ENCODE results near the gene SPATA19. TPM values are rescaled to one million over a fixed set of nuclear protein-coding genes. Genes with fewer than 3 reads are reported as not detected.

SPATA19 gene
- total RNA-seq, 1 donor from 2014 or later, result not detected

- no peak for DNase-seq
Observed at GRCh38 chr11:133818302-133818701, 27.0 kb downstream of the SPATA19 start.

- no peak for DNase-seq
Observed at GRCh38 chr11:133817449-133817848, 27.9 kb downstream of the SPATA19 start.

DNA sequence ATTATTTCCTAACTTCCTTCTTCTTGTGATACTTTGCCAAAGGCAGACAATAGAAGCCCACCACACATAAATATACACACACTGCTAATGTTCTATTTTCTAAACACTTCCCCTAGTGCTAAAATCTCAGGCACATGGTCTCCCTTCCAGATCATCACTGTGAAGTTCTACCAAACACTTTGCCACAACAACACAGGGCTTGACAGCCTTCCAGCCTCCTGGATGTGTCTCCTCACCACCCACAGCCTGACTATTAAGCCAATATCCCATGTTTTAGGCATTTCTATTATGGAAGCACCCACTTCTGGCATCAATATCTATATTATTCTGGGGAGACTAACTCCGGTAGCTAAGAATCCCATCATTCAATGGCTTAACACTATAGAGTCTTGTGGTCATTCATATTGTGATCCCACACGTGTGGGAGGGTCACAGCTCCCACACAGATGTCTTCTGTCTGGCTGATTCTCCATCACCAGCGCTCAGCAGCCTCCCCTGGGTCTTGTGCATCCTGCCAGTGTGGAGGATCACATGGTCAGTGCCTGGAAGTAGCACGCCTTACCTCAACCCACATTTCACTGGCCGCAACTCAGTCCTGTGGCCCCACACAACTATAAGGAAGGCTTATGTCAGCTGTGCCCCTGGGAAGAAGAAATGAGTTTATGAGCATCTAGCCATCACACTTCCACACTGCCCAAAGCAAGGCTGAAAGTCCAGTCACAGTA is 29.0 kb downstream of the SPATA19 start:
- DNase-seq, result no peak

GRCh38 chr11:133815636-133816035 is 29.7 kb downstream of the SPATA19 start:
- DNase-seq, result no peak

DNA sequence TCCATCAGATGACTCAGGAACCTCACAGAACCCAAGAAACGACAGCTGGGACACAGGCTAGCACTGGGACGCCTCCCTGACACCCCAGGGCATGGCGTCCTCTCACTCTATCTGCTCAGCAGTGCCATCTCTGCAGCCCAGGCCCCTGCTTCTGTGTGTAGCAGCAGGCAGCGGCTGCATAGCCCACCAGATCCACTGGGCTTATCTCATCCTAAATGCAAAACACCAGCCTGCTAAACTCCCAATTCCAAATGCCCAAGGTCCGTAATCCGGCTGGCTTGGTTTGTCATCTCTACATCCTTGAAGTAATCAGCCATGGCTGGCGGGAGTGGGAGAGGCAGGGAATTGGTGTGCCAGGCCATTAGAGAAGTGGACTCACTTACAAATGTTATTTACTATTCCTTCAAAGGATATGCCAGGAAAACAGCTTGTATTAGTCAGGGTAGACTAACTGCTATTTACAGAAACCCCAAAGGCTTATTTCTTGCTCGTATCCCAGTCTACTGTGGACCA is 30.7 kb downstream of the SPATA19 start:
- no peak for DNase-seq

GRCh38 chr11:133811850-133812685 is 33.2 kb downstream of the SPATA19 start:
- DNase-seq, result no peak

DNA sequence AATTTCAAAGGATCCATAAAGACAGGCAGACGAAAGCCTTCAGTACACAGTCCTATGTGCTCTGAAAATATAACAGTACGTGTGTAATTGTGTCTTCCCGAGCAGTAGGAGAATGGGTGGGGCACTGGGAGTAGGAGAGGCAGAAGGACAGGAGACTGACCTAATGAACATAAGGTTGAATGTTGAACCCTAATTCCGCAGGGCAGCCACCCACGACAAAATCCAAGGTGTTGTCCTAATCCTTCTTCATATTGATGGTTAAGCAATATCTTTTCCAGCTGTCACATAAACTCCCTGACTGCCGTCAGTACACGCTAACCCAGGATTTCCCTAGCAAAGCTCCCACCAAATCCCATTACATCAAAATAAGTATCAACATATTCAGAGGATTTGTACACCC is 34.5 kb downstream of the SPATA19 start:
- no peak for DNase-seq

DNA sequence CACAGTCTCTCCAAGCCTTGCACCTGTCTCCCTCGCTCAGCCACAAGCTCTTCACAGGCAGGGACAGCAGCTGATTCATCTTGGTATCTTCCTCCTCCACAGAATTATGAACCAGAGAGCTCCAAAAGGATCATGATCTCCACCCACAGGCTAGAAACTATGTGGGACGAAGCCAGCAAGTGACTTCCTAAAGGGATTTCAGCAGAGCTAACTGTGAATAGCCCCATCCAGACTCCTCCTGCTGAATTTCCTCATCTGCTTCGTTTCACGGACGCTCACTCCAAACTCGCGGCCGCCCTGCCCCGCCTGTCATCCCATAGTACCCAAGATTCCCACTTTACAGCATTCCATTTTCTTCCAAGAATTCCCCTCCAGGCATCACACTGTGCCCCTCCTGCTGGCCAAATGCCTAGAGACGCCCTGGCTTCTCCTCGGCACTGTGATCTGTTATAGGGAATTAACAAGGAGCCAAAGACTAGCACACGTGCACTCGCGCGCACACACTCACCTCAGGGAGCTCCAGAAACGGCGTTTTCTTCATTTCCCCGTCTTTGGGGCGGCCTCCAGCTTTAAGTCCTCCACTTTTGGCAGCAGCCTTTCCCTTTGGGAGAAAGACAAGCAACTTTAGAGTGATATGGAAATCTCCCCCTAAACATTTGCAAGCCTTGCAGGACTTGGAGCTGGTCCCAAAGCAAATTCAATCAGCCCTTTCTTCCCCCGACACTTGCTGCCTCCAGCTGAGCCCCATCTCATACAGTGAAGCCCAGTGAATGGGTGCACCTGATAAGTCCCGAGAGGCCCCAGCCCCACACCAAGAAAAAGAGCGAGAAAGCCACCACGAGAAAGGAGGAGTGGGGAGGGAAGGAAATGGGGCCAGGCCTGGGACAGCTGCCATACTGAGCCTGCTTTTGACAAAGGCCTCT is 35.5 kb downstream of the SPATA19 start:
- DNase-seq, result peak; percentile 23

- DNase-seq, result no peak
Observed at GRCh38 chr11:133808393-133809140, 36.7 kb downstream of the SPATA19 start.

GRCh38 chr11:133803026-133803425 is 42.3 kb downstream of the SPATA19 start:
- DNase-seq, result no peak

DNA sequence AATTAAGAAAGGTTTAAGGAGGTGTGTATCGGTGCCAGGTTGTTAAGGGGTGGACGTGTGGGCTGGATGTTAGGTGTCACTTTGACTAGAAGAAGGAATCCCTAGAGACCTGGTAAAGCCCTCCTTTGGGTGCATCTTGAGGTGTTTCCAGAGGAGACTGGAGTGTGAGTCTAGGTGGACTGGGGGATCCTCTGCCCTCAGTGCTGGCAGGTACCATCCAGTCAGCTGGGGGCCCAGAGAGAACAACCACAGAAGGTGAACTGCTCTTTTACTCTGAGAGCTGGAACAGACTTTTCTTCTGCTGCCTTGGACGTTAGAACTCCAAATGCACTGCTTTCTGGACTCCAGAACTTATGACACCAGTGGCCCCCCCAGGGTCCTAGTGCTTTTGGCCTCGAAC is 44.0 kb downstream of the SPATA19 start:
- no peak for DNase-seq

DNA sequence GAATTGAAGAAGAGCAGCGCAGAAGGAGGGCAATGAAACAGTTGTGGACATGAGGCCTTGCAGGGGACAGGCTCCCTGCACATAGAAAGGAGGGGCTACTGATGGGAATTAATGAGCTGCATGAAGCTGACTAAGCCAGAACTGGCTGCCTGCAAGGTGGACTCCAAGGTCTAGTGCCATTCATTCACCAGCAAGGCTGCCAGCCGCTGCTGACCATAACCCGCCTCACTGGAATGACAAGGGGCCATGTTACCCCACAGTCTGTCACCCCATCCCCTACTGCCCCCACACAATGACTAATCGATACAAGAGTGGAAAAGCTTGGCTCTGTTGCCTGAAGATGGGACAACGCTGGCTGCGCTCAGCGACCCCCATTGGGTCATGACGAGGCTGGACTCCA is 44.6 kb downstream of the SPATA19 start:
- DNase-seq, result no peak

DNA sequence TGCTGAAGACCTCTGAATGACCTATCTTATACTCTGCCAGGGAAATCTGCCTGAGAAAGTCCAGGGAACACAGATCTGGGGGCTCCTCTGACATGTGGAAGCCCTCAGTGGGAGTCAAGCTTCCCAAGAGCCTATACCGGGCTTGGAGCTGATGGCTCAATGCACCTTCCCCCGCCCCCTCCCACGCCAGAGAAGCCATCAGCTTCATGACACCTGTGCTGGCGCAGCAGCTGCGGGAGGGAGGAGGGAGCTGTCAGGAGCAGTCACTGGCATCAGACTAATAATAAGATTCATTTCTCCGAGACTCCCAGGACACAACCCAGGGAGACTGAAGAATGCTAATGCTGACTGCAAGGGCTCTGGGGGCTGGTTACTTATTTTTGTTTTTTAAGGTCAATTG is 47.8 kb downstream of the SPATA19 start:
- no peak for DNase-seq

GRCh38 chr11:133796043-133796795 is 49.1 kb downstream of the SPATA19 start:
- DNase-seq, result no peak

DNA sequence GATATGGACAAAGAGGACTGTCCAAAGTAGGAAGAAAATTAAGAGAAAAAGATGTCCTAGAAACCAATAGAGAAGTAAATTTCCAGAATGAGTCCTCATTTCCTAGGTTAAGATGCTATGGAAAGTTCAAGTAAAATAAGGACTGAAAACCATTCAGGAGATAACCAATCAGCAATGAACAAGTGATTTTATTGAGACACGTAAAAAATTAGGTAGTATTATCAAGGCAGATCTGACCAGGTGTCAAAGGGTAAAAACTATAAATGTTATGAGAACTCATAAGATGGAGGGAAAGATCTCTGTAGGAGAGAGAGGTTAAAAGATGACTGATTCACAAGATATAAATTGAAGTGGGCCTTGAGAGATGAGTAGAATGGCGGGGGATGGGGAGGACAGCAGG is 50.2 kb downstream of the SPATA19 start:
- DNase-seq, result no peak

- no peak for DNase-seq
Observed at GRCh38 chr11:133794205-133794604, 51.1 kb downstream of the SPATA19 start.

GRCh38 chr11:133793271-133794035 is 51.9 kb downstream of the SPATA19 start:
- DNase-seq, result no peak

DNA sequence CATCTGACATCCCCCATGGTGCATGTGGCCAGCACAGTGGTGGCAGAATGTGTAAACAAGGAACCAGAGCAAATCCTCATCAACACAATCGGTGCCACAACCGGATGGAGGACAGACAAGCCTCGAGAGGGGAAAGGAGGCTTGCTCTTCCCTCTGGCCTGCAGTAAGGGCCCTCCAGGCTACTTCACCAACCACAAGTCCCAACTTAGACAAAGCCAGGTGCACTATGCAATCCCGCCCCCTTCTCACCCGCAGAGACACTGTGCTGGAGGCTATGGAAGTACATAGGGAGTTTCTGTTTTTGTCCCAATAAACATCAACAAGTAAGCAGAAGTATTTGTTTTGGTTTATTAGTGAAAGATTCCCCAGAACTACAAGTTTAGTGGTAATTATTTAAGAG is 54.3 kb downstream of the SPATA19 start:
- no peak for DNase-seq

Data from skin of body (tissue), 2 donors.